Activated T-cell treated with anti-CD3 and anti-CD28 coated beads for 4 hours (primary cell): Measurements from ENCODE around the gene EMID1.
"Not testable (repeated sequence)": the region's sequence is repeated elsewhere in the genome, so short reads cannot be mapped to it uniquely, and the experiment has no call there.

Experiments used
- DNase-seq: peaks from one replicate; pipeline ENCODE4 v3.0.0-alpha.2; 2020

Gene EMID1

GRCh38 chr22:29211466-29211865, 5.8 kb downstream of the EMID1 start:
- DNase-seq, result no peak

DNA sequence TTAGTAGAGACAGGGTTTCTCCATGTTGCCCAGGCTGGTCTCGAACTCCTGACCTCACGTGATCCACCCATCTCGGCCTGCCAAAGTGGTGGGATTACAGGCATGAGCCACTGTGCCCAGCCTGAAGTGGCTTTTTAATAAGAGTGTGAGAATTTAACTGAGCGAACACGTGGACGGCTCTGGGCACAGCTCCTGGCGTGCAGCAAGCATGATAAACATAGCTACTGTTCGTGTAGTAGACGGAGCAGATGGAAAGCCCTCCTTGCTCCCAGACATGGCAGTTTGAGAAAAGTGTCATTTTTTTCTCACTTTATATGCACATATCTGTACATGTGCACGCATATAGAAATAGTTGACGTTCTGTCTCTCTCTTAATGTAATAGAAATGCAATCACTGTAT, 7.0 kb downstream of the EMID1 start:
- DNase-seq, result no peak

- no peak for DNase-seq
Measured at GRCh38 chr22:29213493-29213892, 7.8 kb downstream of the EMID1 start.

- no peak for DNase-seq
Measured at GRCh38 chr22:29214232-29214631, 8.5 kb downstream of the EMID1 start.

- no peak for DNase-seq
Measured at GRCh38 chr22:29215012-29215860, 9.5 kb downstream of the EMID1 start.

DNA sequence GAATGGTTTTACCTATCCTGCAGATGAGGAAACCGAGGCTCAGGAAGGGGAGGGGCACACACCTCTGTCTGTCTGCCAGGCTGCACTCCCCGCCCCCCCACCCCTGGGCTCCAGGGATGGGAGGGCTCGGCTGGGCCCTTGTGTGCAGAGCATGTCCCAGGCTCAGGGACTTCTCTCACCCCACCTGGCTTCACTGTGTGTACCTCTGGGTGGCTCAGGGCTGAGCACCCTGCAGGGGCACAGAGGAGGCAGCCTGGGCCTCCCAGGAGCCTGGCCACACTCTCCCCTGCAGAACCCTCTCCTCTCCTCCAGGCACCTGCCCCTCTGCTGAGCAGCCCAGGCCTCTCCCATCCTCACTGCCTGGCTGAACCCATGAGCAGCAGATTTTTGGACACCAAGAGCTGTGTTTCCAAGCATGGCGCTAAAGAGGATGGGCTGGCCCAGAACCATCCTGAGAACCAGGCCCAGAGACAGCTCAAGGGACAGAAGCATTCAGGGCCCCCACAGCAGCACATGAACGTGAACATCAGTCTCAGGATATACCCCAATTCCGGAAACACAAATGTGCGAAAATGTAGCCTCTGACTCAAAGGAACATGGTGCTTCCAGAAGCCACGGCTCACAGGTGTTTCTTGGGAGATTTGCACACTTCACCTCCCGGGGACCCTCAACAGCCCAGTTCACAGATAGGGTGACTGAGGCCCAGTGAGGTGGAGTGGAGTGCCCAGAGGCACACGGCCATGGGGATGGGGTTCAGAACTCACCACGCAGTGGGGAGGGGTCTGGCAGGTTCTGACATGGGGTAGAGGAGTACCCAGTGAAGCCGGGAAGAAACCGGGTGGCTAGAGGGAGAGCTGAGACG, 10.5 kb downstream of the EMID1 start:
- no peak for DNase-seq

DNA sequence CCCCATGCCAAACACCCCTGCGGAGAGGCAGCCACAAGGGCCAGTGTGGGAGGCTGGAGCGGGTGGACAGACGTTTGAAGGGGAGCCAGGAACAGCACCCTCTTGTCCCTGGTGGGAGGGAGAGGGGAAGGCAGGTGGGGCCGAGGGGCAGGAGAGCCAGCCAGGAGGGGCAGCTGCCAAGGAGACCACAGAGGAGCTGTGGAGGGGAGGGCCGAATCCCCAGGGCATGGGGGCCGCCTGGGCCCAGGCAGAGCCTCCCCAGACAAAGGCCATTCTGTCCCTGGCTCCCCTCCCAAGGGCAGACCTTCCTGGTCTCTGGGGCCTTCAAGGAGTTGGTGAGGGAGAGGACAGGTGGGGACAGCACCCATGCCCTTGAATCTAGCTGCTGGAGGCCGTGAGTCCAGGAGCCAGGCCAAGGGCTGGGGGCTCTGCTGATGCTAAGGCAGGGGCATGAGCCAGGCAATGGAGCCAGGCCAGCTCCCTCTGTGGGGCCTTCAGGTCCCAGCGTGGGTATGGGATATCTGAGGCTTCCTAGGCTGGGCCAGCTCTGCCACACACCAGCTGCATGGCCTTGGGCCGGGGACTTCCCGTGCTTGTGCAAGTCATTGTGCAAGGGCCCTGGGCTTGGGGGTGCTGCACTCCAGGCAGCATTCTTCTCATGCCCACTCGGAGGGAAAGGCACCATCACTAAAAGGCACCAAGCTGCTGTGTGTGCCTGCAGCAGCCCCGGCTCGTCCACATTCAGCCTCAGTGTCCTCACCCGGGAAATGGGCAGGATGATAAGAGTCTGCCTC, 11.4 kb downstream of the EMID1 start:
- DNase-seq, result no peak

DNA sequence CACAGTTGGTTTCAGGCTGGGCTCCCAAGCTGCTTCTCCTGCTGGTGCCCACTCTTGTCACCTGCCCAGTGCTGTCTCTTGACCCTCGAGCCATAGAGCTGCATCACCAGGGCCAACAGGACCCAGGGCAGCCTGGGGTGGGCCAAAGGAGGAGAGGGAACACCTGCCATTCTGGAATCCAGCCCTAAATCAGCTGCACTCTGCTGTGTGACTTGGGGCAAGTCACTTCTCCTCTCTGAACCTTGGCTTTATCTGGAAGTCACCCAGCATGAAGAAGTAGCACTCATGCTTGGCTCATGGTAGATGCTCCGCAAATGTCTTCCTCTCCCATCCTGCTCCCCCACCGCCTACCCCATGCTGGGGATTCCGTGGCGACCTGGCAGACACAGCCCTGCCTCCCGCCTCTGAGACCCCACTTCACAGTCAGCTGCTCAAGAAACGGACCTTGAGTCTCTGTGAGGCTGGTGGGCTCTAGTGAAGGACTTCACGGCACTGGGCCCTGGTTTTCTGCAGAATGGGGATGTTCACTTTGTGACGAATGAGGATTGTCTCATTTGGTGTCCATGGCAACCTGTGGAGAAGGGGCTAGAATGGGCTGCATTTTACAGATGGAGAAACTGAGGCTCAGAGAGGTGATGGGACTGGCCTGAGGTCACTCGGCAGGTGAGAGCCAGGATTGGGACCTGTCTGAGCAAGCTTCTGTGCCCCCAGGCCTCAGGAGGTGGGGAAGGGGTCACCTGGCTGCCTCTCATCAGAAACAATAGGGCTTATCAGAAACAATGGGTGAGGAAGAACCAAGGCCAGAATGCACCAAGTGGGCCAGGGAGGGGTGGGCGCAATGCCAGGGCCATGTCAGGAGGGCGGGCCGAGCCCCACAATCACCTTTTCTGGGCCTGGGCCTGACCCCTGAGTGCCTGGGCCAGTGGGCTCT, 12.4 kb downstream of the EMID1 start:
- DNase-seq, result no peak

GRCh38 chr22:29218758-29219408, 13.2 kb downstream of the EMID1 start:
- DNase-seq, result no peak

GRCh38 chr22:29219409-29219782, 13.7 kb downstream of the EMID1 start:
- DNase-seq, result not testable (repeated sequence)

DNA sequence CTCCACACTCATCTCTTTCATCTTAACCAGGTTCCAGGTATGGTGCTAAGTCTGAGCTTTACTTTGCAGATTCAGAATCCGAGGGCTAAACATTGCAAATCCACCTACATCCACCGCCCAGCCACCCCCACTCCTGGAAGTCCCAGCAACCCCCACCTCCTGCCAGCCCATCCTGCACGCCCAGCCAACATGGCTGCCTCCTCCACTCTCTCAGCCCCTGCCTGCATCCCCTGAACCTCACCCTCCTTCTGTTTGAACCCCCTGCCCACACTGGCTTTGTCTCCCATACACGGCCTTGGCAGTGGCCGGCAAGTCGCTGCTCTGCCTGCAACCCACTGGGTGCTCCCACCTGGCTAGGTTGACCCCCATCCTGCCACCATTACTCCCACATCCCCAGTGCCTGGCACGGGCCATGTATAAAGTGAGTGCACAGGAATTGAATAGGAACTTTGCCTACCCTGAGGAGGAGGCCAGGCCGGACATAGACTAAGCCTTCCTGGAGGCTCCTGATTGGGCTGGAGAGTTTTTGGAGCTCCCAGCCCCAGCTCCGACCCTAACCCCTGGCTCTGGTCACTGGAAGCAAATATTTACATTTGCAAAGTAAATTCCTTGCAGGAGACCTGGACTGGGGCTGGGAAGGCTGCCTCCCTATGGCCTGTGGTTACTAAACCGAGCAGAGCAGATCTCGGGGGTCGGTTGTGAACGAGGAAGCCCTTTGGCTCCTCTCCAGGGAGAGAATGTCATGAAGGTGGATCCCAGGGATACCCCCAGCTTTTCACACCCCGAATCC, 14.4 kb downstream of the EMID1 start:
- no peak for DNase-seq

- no peak for DNase-seq
Measured at GRCh38 chr22:29224121-29224858, 18.6 kb downstream of the EMID1 start.

DNA sequence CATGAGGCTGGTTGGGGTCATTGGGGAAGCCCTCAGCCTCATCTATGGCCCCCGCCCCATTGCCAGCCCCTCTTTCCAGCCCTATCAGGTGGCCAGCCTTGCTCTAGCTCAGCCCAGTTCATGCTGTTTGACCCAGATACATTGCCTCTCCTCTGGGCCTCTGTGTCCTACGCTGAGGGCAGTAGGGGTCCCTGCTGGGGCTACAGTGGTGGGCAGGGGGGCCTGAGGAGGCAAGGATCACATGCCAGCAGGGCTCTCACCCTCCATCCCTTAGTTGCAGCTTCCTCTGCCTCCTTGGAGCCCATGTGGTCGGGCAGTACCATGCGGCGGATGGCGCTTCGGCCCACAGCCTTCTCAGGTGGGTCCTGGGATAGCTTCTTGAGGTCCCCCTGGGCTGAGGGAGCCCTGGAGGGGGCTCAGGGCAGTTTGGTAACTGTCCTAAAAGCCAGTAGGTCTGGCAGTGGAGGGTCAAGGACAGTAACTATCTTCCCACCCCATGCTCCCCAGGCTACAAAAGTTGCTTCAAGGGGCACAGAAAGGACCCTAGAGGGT, 19.2 kb downstream of the EMID1 start:
- DNase-seq, result no peak

DNA sequence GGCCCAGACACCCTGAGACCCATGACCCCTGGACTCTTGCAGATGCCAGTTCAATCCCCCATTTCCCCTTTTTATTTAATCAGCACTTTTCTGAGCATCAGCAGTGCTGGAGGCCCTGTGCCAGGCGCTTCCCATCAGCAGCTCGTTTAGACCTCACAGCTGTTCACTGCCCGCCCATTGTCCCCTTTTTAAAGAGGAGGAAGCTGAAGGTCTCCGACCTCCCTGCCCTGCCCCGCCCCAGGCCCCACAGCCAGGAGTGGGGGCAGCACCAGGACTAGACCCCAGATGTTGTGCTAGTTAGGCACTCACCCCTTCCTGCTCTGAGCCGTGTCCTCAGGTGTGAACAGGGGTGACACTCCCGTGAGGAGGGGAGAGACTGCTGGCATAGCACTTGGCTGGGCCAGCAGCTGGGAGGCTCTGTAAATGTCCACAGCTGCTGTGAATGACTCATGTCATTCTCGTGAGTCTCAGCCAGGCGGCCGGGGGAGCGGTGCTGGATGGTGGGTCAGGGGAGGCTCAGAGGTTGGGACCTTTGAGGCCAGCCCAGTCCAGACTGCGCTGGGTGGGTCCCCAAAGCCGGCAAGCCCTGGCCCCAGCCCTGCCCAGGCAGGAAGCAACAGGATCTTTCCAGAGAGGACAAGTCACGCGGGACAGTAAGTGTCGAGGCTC, 19.9 kb downstream of the EMID1 start:
- DNase-seq, result no peak

GRCh38 chr22:29226351-29226981, 20.8 kb downstream of the EMID1 start:
- DNase-seq, result no peak

- no peak for DNase-seq
Measured at GRCh38 chr22:29230972-29231875, 25.5 kb downstream of the EMID1 start.
